GM19240 (cell line): ENCODE data around the gene KNG1.
"Not testable (repeated sequence)": the region's sequence is repeated elsewhere in the genome, so short reads cannot be mapped to it uniquely, and the experiment has no call there.

Experiments
- DNase-seq: peaks from one replicate; pipeline ENCODE4 v3.0.0; 2011; ENCODE audit warnings: low spot score; ENCODE audit not compliant: insufficient read length

KNG1 gene

GRCh38 chr3:186708983-186709679 lies 8.0 kb upstream of the KNG1 start:
- no peak for DNase-seq

GRCh38 chr3:186710694-186711093 lies 6.5 kb upstream of the KNG1 start:
- not testable (repeated sequence) for DNase-seq

DNA sequence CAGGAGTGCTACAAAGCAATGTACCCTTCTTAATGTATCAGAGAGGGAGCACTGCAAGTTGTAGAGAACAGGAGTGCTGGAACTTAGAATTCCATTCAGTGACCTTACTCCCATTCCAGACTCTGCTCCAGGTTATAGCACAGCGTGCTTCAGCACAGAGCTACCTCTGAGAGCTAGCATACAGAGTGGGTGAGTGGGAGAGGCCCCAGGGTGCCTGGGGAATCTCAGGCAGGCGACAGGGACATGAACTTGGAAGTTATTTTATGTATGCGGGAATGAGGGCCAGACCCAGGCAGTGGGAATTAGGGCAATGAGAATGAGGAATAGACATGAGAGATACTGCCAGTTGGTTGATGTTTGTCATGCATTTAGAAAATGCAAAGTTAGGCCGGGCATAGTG lies 3.7 kb upstream of the KNG1 start:
- no peak for DNase-seq

GRCh38 chr3:186719945-186720739 lies 3.0 kb downstream of the KNG1 start:
- no peak for DNase-seq

DNA sequence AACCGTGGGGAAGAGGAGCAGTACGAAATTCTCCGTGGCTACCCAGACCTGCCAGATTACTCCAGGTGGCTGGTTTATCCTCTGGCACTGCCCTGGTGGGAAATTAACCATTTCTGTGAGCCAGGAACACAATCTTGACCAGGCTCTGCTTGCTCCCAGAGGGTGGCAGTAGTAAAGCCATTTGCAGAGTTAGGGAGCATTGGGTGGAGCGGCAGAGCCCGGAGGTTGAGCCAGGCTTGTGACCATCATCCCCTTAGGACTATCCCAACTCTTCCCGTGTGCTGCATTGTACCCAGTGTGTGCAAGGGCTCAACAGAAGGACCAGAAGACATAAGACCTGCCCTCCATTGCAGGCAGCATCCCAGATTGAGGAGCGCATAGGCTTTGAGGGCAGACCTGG lies 5.3 kb downstream of the KNG1 start:
- DNase-seq: no peak

DNA sequence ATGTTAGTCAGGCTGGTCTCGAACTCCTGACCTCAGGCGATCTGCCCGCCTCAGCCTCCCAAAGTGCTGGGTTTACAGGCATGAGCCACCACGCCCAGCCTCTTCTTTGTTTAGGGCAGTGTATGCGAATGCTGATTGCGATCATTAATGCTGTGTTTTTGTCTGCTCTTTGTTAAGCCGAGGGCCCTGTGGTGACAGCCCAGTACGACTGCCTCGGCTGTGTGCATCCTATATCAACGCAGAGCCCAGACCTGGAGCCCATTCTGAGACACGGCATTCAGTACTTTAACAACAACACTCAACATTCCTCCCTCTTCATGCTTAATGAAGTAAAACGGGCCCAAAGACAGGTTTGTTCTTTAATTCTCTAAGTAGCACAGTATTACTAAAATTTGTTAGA lies 7.8 kb downstream of the KNG1 start:
- DNase-seq: no peak

GRCh38 chr3:186732169-186732766 lies 15.1 kb downstream of the KNG1 start:
- no peak for DNase-seq

DNA sequence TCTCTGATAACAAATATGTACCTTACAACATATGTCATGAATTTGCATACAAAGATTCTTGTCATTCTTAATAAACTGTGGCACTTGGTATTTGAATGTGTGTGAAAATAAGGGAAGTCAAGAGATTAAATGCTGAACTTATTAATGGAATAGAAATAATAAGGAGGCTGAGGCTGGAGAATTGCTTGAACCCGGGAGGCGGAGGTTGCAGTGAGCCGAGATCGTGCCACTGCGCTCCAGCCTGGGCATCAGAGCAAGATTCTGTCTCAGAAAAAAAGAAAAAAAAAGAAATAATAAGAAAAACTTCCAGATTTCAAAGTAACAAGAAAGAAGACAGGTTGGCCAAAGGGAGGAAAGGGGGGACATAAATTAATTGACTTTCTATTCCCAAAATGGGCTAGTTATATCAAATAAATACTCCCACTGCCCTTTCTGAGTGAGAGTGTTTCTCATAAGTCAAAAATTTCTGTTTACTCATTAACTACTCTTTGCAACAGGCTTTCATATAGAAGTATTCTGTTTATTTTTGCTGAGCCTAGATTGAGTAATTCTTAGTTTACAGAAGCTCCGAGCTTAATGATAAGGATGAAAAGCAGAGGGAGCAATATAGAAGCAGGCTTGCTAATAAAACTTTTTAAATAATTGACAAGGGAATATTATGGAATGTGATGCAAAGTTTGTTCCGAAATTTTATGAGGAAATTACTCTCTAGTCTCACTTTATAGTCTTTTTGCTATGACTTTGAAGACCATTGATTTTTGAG lies 25.6 kb downstream of the KNG1 start:
- no peak for DNase-seq

GRCh38 chr3:186743666-186744065 lies 26.5 kb downstream of the KNG1 start:
- no peak for DNase-seq

DNA sequence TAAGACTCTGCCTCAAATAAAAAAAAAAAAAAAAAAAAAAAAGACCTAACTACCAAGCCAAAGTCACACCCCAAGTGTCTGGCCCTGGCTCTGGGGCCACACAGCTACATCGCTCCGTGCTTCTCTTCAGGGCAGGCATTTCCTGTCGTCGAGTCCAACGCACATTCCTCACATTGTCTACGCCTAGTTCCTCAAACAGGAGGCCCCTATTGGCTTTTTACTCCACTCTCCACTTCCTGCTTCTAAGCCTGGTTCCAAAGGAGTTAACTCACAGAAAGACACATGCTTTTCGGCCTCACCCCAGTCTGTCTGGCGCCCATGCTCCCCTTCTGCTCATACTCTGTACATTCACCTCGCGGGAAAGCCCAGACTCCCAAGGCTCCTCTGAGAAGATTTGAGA lies 28.8 kb downstream of the KNG1 start:
- DNase-seq: no peak

DNA sequence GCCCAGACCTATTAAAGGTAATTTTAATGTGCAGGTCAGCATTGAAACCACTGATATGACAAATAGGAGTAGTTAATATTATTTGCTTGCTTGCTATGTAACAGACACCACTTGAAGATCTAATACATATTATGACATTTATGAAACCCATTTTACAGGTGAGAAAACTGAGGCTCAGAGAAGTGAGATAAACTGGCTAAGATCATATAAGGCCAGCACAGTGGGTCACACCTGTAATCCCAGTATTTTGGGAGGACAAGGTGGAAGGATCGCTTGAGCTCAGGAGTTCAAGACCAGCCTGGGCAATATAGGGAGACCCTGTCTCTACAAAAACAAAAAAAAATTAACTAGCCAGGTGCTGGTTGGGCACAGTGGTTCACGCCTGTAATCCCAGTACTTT lies 33.2 kb downstream of the KNG1 start:
- DNase-seq: no peak

GRCh38 chr3:186751480-186751879 lies 34.3 kb downstream of the KNG1 start:
- DNase-seq: no peak

DNA sequence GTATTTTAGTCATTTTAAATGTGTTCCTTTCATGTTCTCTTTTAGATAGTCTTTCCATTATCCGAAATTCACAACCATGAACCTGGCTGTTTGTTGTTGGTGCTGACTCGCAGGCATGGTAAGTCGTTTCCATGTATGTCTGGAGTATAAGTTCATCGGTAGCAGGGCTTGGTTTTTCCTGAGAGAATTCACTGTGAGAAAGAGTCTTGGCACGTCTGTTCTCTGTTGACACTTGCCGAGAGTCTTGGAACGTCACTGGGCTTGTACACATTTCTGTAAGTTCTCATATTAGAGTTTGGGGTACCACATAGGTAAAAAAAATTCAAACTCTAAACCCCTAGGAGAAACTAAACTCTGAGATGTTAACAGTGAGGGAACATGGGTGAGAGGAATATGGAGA lies 36.8 kb downstream of the KNG1 start:
- DNase-seq: no peak

GRCh38 chr3:186754871-186755270 lies 37.7 kb downstream of the KNG1 start:
- DNase-seq: no peak

DNA sequence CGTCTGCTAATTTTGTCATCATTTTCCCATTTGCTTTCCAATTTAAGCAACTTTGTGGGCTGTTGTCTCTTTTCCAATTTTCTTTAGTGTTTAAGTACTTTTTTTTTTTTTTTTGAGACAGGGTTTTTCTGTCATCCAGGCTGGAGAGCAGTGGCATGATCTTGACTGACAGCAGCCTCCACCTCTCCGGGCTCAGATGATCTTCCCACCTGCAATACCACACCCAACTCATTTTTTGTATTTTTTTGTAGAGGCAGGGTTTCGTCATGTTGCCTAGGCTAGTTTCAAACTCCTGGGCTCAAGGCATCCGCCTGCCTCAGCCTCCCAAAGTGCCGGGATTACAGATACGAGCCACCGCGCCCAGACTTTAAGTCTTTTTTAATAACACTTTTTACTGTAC lies 40.1 kb downstream of the KNG1 start:
- DNase-seq: no peak

DNA sequence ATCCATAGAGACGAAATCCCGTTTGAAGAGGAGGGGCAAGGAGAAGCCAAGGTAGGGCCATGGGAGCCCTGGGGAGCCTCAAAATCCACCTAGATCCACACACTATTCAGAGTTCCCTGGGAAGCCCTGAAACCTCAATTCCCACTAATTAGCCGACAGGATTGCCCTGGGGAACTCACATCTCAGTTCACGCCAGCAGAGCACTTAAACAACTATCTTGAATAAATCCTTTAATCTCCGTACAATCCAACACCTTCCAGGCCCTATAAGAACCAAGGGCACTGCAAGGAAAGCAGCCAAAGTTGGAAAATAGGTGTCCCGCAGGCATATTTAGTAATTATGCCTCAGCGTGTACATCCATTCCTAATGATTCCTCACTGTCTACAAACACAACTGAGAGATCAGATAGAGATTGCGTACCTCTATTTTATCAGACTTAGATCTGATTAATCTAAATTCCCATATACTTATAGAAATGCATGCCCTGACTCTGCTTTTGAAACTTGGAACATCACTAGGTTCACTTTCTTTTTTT lies 40.6 kb downstream of the KNG1 start:
- no peak for DNase-seq

DNA sequence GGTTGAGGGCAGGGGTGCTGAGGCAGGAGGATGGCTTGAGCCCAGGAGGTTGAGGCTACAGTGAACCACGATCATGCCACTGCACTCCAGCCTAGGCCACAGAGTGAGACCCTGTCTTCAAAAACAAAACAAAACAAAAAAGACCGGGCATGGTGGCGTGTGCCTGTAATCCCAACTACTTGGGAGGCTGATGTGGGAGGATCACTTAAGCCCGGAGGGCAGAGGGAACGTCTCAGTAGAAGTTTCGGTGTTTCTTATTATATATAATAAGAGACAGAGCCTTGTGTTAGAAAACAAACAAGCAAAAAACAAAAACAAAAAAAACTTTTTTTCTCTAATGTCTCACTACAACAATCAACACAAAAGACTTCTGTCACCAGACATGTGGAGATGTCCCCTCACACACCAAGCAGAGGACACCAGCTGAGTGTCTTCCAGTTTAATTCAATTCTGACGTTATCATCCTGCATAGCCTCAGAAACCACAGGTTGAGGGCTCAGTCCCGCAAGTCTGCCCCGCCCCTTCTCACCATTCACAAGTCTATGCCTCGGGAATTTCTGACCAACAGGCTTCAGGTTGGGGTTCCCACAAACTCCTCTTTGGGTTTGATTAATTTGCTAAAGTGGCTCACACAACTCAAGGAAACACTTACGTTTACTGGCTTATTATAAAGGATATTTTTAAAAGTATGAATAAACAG lies 42.2 kb downstream of the KNG1 start:
- DNase-seq: no peak

DNA sequence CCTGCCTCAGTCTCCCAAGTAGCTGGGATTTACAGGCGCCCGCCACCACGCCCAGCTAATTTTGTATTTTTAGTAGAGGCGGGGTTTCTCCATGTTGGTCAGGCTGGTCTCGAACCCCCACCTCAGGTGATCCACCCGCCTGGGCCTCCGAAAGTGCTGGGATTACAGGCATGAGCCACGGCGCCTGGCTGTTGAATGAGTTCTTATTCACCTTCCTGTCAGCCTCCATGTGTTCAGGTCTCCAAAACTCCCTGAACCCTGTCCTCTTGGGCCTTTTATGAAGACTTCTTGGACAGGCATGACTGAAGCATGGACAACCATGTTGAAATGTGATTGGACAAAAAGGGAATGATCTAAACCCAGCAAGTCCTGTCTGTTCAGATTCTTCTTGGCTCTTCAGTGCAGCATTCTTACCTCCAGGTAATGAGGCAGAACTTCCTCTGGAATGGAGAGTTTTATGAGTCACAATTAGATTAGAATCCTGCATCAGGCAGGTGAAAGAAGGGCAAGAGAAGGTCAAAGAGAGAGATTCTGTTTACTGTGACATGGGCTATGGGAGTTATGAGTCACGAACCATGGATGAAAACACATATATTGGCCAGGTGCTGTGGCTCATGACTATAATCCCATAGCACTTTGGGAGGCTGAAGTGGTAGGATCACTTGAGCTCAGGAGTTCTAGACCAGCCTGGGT lies 43.1 kb downstream of the KNG1 start:
- DNase-seq: no peak

DNA sequence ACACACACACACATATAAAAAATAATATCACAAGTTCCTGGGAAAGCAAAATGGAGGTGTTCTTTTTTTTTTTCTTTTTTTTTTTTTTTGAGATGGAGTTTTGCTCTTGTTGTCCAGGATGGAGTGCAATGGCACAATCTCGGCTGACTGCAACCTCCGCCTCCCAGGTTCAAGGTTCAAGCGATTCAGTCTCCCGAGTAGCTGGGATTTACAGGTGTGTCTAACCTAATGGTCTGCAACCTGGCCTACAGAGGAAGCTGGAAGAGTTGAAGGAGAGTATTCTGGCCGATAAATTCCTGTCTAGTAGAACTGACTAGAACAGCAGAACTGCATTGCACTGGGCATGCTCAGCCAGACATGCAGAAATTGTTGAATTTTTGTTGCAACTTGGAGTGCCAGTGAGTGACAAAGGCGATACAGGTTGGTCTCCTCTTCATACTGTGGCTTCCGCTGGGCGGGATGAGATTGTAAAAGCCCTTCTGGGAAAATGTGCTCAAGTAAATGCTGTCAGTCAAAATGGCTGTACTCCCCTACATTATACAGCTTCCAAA lies 43.8 kb downstream of the KNG1 start:
- DNase-seq: no peak

- DNase-seq: no peak
These were observed 55.1 kb downstream of the KNG1 start for GRCh38 chr3:186772281-186772694.
